GM12878 (cell line): ENCODE results near the gene GRAMD1B. TPM values are rescaled to one million over a fixed set of nuclear protein-coding genes. Genes with fewer than 3 reads are reported as not detected.

Source experiments
- ATAC-seq: fragments of 200-7000 bp; cut with Tn5 transposase; 3 replicates; pipeline ENCODE4 v1.9.1; 2020; ENCODE audit warnings: mild to moderate bottlenecking, moderate library complexity
- BruUV-seq: library from RNA; stranded (reverse); fragments of 400-500 nt; replicated peaks from 2 replicates; lab custom pipeline; 2021; lab: Mats Ljungman, UMichigan
- CTCF ChIA-PET: fragments of 300-600 bp; sonication (Branson Sonifier 250); formaldehyde crosslinking; extraction: SDS; loops from one replicate; lab custom pipeline; 2021; ENCODE audit warnings: inconsistent platforms; lab: Yijun Ruan, JAX
- POLR2A ChIA-PET: fragments of 350-600 bp; formaldehyde crosslinking; extraction: SDS; loops from one replicate; lab custom pipeline; 2021; ENCODE audit warnings: inconsistent platforms; lab: Charles Lee
- RAD21 ChIA-PET: fragments of 300-600 bp; sonication (Branson Sonifier 250); formaldehyde crosslinking; loops from one replicate; lab custom pipeline; 2023; ENCODE audit warnings: antibody characterized with exemption; ENCODE audit not compliant: unreplicated experiment; lab: Charles Lee
- SMC1A ChIA-PET: fragments of 300-600 bp; sonication (Branson Sonifier 250); formaldehyde crosslinking; loops from one replicate; lab custom pipeline; 2023; ENCODE audit not compliant: unreplicated experiment, uncharacterized antibody; lab: Charles Lee
- DNase-seq: peaks from one replicate; pipeline ENCODE4 v3.0.0-alpha.2; 2011; ENCODE audit warnings: low read depth, low spot score
- FAIRE-seq: peaks from 3 replicates; lab custom pipeline; 2011; peaks lifted over from hg19 to GRCh38; lab: Jason Lieb, UNC
- H2AFZ ChIP-seq: 2 replicates; pipeline ENCODE4 v1.6.0; 2011; ENCODE audit warnings: low read depth, low read length, control low read depth; ENCODE audit not compliant: control insufficient read depth
- H3K27ac ChIP-seq: 2 replicates; pipeline ENCODE4 v1.5.1; 2011; ENCODE audit warnings: control low read depth; ENCODE audit not compliant: control insufficient read depth, insufficient read depth
- H3K27me3 ChIP-seq, 2 experiments: replicated peaks in 1 of 2; 2 replicates each; pipeline versions ENCODE4 v1.6.0 to v1.6.1; 2011; ENCODE audit warnings: low read length in 1 of 2; ENCODE audit not compliant: control insufficient read depth in 2 of 2, insufficient read depth in 2 of 2
- H3K36me3 ChIP-seq, 2 experiments: 2 replicates each; pipeline ENCODE4 v1.5.1; 2011; ENCODE audit warnings: low read length in 1 of 2; ENCODE audit not compliant: control insufficient read depth in 2 of 2, insufficient read depth in 2 of 2
- H3K4me1 ChIP-seq: 2 replicates; pipeline ENCODE4 v1.6.1; 2011; ENCODE audit warnings: mild to moderate bottlenecking, low read length, moderate library complexity, mixed read lengths; ENCODE audit not compliant: control insufficient read depth, insufficient read depth
- H3K4me2 ChIP-seq: 2 replicates; pipeline ENCODE4 v1.6.0; 2011; ENCODE audit warnings: control low read depth; ENCODE audit not compliant: control insufficient read depth, insufficient read depth
- H3K4me3 ChIP-seq: fragments of 200-600 bp; sonication (generic); 2 replicates; pipeline ENCODE4 v1.5.1; 2016
- H3K79me2 ChIP-seq: 2 replicates; pipeline ENCODE4 v1.6.0; 2011; ENCODE audit warnings: low read length; ENCODE audit not compliant: control insufficient read depth, insufficient read depth
- H3K9ac ChIP-seq: 2 replicates; pipeline ENCODE4 v1.8.0; 2011; ENCODE audit warnings: low read length, control low read depth, mixed read lengths; ENCODE audit not compliant: control insufficient read depth, insufficient read depth
- H3K9me3 ChIP-seq: replicated peaks from 3 replicates; pipeline ENCODE4 v1.5.1; 2011; ENCODE audit warnings: mild to moderate bottlenecking, low read length; ENCODE audit not compliant: control insufficient read depth, insufficient read depth
- H4K20me1 ChIP-seq: 2 replicates; pipeline ENCODE4 v1.6.0; 2011; ENCODE audit not compliant: control insufficient read depth, insufficient read depth
- IRF4 ChIP-seq: IDR thresholded peaks from 2 replicates; pipeline ENCODE4 v1.6.1; 2011; ENCODE audit warnings: low read depth, low read length
- LARP7 ChIP-seq: fragments of 450-650 bp; IDR thresholded peaks from 2 replicates; pipeline ENCODE4 v1.6.1; 2017; ENCODE audit warnings: mild to moderate bottlenecking
- NFXL1 ChIP-seq: fragments of 450-650 bp; IDR thresholded peaks from 2 replicates; pipeline ENCODE4 v1.6.1; 2017; ENCODE audit warnings: antibody characterized with exemption, mild to moderate bottlenecking, borderline replicate concordance
- NR2C2 ChIP-seq: IDR thresholded peaks from 2 replicates; pipeline ENCODE4 v1.6.1; 2011; ENCODE audit warnings: borderline replicate concordance, low read depth; ENCODE audit not compliant: control insufficient read depth, insufficient read length
- POLR2AphosphoS2 ChIP-seq: IDR thresholded peaks from 2 replicates; pipeline ENCODE4 v1.6.1; 2011; ENCODE audit warnings: low read depth, mild to moderate bottlenecking, low read length, improper control_type of control experiment, moderate library complexity
- RCOR1 ChIP-seq: conservative IDR thresholded peaks from 2 replicates; pipeline ENCODE4 v1.6.1; 2012; ENCODE audit warnings: low read depth, low read length, improper control_type of control experiment
- TCF12 ChIP-seq: IDR thresholded peaks from 2 replicates; pipeline ENCODE4 v1.6.1; 2011; ENCODE audit warnings: low read depth, mild to moderate bottlenecking, low read length
- WGBS: methylation state at CpG from one replicate; pipeline ENCODE4 v1.1.6; 2016; ENCODE audit warnings: low lambda C conversion rate; ENCODE audit not compliant: insufficient replicate concordance, insufficient coverage; ENCODE audit errors: missing lambda C conversion rate; 5-methylcytosine and 5-hydroxymethylcytosine counted together
- in situ Hi-C: fragments of 300-500 bp; cut with MboI; formaldehyde crosslinking; loops from 9 replicates; pipeline ENCODE4 v1.14.3; 2018; ENCODE audit warnings: mixed read lengths
- intact Hi-C: fragments of 100-400 bp; cut with micrococcal nuclease; formaldehyde crosslinking; loops from one replicate; pipeline ENCODE4 v1.14.2; 2022; ENCODE audit not compliant: unreplicated experiment
- polyA plus RNA-seq, 11 experiments: library from polyadenylated mRNA; depleted of rRNA in 4 of 11; unstranded in 6 of 11; stranded (reverse) in 5 of 11; fragments of >200 nt; fragmentation: Nextera tagmentation in 4 of 11; fragmentation: Illumina TruSeq in 1 of 11; extraction: Ambion mirVana in 4 of 11; extraction: Trizol in 1 of 11; gene quantifications; 1 replicate in 1 of 11; 2 replicates in 10 of 11; pipeline versions ENCODE4 v1.2.1 to v1.2.3, GENCODE V29; 2011 to 2016; ENCODE audit warnings: inconsistent platforms in 2 of 11, missing spikeins in 2 of 11, low read depth in 1 of 11
- total RNA-seq, 4 experiments: library from RNA; depleted of rRNA in 3 of 4; stranded (reverse); fragments of >200 nt in 3 of 4; fragmentation: Illumina TruSeq in 1 of 4; extraction: Trizol in 1 of 4; gene quantifications; 2 replicates each; pipeline versions ENCODE4 v1.2.1 to v1.2.3, GENCODE V29; 2013 to 2021
- TF ChIP-seq, protein P1 (sequence below): fragments of 150-350 bp; IDR thresholded peaks from 2 replicates; pipeline ENCODE4 v1.6.1; 2016; ENCODE audit warnings: low read depth, low read length
- TF ChIP-seq, protein P2 (sequence below): fragments of 450-650 bp; IDR thresholded peaks from 2 replicates; pipeline ENCODE4 v1.6.1; 2018; ENCODE audit warnings: borderline replicate concordance, mild to moderate bottlenecking; ENCODE audit not compliant: partially characterized antibody
- TF ChIP-seq, protein P3 (sequence below): IDR thresholded peaks from 2 replicates; pipeline ENCODE4 v1.6.1; 2011; ENCODE audit warnings: mild to moderate bottlenecking, low read depth, low read length, moderate library complexity; ENCODE audit not compliant: insufficient replicate concordance

Gene GRAMD1B
- total and polyA plus RNA-seq, 10 of the 15 experiments (the other 5 are each of a cell fraction or from before 2014, with no cell fraction given), result 1.9 to 49.1 (median 26.9) TPM

DNA sequence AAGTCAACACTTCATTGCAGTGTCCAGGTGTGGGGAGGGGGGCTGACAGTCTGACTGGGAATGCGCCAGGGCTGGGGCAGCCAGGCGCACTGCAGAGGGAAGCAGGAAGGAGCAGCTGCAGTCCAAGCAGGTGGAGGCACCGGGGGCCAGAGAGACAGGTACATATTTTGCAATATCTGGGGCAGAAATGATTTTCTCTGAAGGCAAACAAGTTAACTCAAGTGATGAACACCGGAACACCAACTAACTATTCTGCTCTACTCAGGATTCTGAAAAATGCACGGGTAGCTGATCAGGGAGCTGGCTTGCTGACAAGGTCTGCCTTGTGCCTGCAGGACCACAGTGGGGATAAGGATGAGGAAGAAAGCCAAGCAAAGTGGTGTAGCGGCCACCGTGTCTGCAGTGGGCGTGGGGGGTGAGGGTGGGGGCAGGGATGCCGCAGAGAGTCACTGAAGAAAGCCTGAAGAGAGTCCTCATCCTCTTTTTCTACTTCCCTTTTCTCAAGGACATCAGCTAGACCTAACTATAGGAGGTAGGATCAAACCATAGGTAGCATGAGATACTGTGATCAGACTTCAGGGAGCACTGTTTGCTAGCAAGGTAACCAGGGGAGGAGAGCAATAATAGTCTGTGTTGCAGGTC, 141.0 kb downstream of the GRAMD1B start:
- ChIA-PET CTCF (interaction anchor here (0.9 to 2.5 kb wide), 4 partner anchors 9 to 468 kb away, joined by 3 to 11 read pairs (median 5); no protein-coding TSS in a partner anchor), POLR2A (no interaction called here)
- no peak for ATAC-seq
- in situ Hi-C loops, result no loop called here
- H3K9me3 ChIP-seq, result no peaks in the 10 kb centered on the region
- no peak for FAIRE-seq
- H3K27ac ChIP-seq, result no peak overlapping the region
- no peaks in the 10 kb centered on the region for H3K27me3 ChIP-seq
- H3K79me2 ChIP-seq, result no peaks in the 10 kb centered on the region
- DNase-seq, result no peak
- no peak overlapping the region for H3K9ac ChIP-seq
- H3K4me3 ChIP-seq, result no peak overlapping the region
- intact Hi-C loops, result no loop called here
- no peak for TF ChIP-seq NR2C2
- no peak for TF ChIP-seq LARP7
- TF ChIP-seq, protein P1, sequence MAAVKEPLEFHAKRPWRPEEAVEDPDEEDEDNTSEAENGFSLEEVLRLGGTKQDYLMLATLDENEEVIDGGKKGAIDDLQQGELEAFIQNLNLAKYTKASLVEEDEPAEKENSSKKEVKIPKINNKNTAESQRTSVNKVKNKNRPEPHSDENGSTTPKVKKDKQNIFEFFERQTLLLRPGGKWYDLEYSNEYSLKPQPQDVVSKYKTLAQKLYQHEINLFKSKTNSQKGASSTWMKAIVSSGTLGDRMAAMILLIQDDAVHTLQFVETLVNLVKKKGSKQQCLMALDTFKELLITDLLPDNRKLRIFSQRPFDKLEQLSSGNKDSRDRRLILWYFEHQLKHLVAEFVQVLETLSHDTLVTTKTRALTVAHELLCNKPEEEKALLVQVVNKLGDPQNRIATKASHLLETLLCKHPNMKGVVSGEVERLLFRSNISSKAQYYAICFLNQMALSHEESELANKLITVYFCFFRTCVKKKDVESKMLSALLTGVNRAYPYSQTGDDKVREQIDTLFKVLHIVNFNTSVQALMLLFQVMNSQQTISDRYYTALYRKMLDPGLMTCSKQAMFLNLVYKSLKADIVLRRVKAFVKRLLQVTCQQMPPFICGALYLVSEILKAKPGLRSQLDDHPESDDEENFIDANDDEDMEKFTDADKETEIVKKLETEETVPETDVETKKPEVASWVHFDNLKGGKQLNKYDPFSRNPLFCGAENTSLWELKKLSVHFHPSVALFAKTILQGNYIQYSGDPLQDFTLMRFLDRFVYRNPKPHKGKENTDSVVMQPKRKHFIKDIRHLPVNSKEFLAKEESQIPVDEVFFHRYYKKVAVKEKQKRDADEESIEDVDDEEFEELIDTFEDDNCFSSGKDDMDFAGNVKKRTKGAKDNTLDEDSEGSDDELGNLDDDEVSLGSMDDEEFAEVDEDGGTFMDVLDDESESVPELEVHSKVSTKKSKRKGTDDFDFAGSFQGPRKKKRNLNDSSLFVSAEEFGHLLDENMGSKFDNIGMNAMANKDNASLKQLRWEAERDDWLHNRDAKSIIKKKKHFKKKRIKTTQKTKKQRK, result no peak
- TF ChIP-seq, protein P2, sequence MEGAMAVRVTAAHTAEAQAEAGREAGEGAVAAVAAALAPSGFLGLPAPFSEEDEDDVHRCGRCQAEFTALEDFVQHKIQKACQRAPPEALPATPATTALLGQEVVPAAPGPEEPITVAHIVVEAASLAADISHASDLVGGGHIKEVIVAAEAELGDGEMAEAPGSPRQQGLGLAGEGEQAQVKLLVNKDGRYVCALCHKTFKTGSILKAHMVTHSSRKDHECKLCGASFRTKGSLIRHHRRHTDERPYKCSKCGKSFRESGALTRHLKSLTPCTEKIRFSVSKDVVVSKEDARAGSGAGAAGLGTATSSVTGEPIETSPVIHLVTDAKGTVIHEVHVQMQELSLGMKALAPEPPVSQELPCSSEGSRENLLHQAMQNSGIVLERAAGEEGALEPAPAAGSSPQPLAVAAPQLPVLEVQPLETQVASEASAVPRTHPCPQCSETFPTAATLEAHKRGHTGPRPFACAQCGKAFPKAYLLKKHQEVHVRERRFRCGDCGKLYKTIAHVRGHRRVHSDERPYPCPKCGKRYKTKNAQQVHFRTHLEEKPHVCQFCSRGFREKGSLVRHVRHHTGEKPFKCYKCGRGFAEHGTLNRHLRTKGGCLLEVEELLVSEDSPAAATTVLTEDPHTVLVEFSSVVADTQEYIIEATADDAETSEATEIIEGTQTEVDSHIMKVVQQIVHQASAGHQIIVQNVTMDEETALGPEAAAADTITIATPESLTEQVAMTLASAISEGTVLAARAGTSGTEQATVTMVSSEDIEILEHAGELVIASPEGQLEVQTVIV, result no peak
- TF ChIP-seq, protein P3, sequence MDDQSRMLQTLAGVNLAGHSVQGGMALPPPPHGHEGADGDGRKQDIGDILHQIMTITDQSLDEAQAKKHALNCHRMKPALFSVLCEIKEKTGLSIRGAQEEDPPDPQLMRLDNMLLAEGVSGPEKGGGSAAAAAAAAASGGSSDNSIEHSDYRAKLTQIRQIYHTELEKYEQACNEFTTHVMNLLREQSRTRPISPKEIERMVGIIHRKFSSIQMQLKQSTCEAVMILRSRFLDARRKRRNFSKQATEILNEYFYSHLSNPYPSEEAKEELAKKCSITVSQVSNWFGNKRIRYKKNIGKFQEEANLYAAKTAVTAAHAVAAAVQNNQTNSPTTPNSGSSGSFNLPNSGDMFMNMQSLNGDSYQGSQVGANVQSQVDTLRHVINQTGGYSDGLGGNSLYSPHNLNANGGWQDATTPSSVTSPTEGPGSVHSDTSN, result no peak
- no peak for TF ChIP-seq NFXL1
- no peak for TF ChIP-seq POLR2AphosphoS2
- no peak for TF ChIP-seq TCF12
- no peak for TF ChIP-seq RCOR1
- no peak for TF ChIP-seq IRF4
- TF ChIP-seq, all 136 proteins: peak for 0
- ChIA-PET RAD21 (interaction anchor here (1.0 kb wide), 1 partner anchor 87 kb away, joined by 3 read pairs; no protein-coding TSS in a partner anchor), SMC1A (interaction anchor here (1.3 to 1.8 kb wide), 3 partner anchors 10 to 51 kb away, joined by 4 to 5 read pairs (median 4); no protein-coding TSS in a partner anchor)
- WGBS, result 58% methylated on average over 9 of the region's 9 CpGs
- Histone ChIP-seq H3K36me3 (no peaks in the 10 kb centered on the region), H3K4me2 (no peak overlapping the region), H2AFZ (no peak overlapping the region), H3K4me1 (peaks cover 5% of the 10 kb centered on the region), H4K20me1 (peaks cover 4% of the 10 kb centered on the region; the same call in 1 of the 2 replicates)
- no TSS peak for BruUV-seq
